HG03159 (cell line): ENCODE results near the gene SLFN5.
"Not testable (repeated sequence)": the region's sequence is repeated elsewhere in the genome, so short reads cannot be mapped to it uniquely, and the experiment has no call there.

Experiments
- ATAC-seq: cut with Tn5 transposase; IDR thresholded peaks from one replicate; pipeline ENCODE4 v1.9.1; 2021; ENCODE audit warnings: mild to moderate bottlenecking, moderate library complexity; ENCODE audit not compliant: unreplicated experiment

The SLFN5 gene

GRCh38 chr17:35241520-35241919, 1.4 kb upstream of the SLFN5 start:
- ATAC-seq: no peak

DNA sequence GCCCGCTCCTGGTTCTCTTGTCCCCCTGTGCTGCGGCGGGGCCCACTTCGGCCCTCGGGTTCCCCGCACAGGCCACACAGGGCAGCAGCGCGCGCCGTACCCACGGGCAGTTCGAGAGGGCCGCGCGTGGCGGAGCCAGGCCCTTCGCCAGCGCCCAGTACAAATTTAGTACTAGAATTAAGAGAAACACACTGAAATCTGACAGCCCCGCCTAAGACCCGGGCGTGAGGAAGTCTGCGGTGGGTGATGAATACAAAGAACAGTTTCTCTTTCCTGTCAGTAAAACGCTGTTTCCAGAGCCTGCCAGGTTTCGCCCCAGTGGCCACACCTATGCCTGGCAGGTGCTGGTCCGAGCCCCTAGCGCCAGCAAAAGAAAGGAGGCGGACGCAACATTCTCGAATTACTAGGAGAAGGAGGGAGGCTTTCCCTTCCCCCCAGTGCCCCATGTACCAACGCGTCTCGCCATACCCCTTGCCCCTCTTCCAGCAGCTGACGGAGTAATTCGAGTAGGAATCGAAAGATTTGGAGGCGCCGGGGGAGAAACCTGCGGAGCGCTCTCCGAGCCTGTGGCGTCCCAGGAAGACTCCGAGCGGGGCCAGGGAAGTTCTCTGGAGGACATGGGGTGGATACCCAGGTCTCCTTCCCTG, 591 bp upstream of the SLFN5 start:
- ATAC-seq: peak; percentile 78

- ATAC-seq: peak; percentile 10
Measured at GRCh38 chr17:35243561-35244340, 879 bp downstream of the SLFN5 start.

GRCh38 chr17:35244341-35245195, 1.7 kb downstream of the SLFN5 start:
- ATAC-seq: no peak

- no peak for ATAC-seq
Measured at GRCh38 chr17:35245196-35245486, 2.3 kb downstream of the SLFN5 start.

DNA sequence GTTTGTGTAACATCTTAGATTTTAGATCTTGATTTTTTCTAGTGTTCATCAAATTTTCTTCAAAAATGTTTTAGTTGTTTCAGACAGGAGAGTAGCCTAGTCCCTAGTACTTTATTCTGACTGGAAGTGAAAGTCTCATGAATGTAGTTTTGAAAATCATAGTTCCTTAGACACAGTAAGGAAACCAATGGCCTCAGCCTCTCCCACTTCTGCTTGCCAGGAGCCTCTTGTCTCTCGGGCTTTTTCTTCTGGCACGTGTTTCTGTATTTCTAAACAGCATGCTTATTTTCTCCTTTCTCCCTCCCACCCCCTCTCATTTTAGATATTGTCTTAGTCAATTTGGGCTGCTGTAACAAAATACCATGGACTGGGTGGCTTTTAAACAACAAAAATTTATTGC, 9.8 kb downstream of the SLFN5 start:
- ATAC-seq: no peak

- no peak for ATAC-seq
Measured at GRCh38 chr17:35254107-35254773, 11.4 kb downstream of the SLFN5 start.

DNA sequence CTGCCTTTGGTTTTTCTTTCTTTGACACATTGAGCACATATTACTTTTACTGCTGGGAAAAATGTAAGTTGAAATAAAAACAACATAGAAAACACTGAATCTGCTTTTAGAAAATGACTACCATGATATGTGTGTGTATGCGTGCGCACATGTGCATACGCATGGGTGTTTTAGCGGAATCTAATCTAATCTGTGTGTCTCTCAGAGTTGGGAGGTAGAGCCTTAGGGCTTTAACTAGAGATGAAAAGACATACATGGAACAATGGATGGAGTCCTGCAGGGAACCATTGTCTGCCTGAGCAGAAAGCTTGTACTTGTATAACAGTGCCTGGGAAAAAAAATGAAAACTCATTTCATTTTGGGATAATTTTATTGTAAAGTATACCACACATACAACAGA, 12.4 kb downstream of the SLFN5 start:
- ATAC-seq: no peak

GRCh38 chr17:35256629-35257028, 13.8 kb downstream of the SLFN5 start:
- no peak for ATAC-seq

DNA sequence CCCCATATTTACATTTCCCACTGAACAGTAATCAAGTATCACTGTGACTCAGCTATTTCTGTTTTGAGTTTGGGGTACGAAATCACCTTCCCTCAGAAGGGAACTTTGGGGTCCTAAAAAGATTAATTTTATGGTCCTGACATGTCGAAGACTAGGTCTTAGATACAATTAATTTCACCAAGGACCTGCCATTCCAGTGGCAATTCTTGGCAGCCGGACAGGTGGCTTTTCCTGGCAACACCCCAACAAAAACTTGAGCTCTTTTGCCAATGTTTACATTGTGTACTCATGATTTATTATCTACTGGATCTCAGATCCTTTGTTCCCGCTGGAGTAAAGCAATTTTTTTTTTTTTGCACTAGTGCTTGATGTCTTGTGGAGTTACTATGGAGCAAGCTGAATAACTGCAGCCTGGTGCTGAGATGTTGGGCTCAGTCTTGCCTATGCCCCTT, 14.4 kb downstream of the SLFN5 start:
- no peak for ATAC-seq

- no peak for ATAC-seq
Measured at GRCh38 chr17:35259001-35259400, 16.1 kb downstream of the SLFN5 start.

DNA sequence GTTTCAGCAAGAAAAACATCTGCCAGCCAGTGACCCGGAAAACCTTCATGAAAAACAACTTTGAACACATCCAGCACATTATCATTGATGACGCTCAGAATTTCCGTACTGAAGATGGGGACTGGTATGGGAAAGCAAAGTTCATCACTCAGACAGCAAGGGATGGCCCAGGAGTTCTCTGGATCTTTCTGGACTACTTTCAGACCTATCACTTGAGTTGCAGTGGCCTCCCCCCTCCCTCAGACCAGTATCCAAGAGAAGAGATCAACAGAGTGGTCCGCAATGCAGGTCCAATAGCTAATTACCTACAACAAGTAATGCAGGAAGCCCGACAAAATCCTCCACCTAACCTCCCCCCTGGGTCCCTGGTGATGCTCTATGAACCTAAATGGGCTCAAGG, 22.2 kb downstream of the SLFN5 start:
- no peak for ATAC-seq

GRCh38 chr17:35265566-35266141, 22.8 kb downstream of the SLFN5 start:
- no peak for ATAC-seq

DNA sequence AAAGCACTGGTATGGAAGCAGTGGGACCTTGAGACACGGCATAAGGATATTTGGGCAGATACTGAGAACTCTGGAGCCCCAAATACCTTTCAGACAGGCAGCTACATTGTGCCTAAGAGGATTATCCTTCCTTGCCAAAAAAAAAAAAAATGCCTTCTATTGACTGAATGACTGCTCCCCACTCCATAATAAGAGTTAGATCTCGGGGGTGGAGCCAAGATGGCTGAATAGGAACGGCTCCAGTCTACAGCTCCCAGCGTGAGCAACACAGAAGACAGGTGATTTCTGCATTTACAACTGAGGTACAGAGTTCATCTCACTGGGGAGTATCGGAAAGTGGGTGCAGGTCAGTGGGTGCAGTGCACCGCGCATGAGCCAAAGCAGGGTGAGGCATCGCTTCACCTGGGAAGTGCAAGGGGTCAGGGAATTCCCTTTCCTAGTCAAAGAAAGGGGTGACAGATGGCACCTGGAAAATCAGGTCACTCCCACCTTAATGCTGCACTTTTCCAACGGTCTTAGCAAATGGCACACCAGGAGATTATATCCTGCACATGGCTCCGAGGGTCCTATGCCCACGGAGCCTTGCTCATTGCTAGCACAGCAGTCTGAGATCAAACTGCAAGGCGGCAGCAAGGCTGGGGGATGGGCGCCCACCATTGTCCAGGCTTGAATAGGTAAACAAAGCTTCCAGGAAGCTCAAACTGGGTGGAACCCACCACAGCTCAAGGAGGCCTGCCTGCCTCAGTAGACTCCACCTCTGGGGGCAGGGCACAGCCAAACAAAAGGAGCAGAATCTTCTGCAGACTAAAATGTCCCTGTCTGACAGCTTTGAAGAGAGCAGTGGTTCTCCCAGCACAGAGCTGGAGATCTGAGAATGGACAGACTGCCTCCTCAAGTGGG, 31.5 kb downstream of the SLFN5 start:
- ATAC-seq: not testable (repeated sequence)

GRCh38 chr17:35278454-35278853, 35.6 kb downstream of the SLFN5 start:
- ATAC-seq: not testable (repeated sequence)

- ATAC-seq: not testable (repeated sequence)
Measured at GRCh38 chr17:35278876-35279275, 36.0 kb downstream of the SLFN5 start.

GRCh38 chr17:35283767-35284166, 40.9 kb downstream of the SLFN5 start:
- no peak for ATAC-seq

DNA sequence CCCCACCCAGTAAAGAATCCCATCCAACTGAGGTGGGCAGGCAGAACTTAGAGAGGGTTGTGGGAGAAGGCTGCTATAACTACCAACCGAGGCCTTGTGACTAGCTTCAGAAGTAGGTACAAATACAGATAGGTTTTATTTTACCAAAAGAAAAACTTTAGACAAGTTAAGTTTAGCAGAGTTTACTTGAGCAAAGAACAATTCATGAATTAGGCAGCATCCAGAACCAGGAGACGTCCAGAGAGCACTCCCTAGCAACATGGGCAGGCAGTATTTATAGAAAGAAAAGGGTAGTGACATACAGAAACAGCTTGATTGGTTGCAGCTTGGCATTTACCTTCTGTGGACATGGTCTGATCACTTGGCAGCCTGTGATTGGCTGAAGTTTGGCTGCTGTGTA, 42.1 kb downstream of the SLFN5 start:
- ATAC-seq: no peak

DNA sequence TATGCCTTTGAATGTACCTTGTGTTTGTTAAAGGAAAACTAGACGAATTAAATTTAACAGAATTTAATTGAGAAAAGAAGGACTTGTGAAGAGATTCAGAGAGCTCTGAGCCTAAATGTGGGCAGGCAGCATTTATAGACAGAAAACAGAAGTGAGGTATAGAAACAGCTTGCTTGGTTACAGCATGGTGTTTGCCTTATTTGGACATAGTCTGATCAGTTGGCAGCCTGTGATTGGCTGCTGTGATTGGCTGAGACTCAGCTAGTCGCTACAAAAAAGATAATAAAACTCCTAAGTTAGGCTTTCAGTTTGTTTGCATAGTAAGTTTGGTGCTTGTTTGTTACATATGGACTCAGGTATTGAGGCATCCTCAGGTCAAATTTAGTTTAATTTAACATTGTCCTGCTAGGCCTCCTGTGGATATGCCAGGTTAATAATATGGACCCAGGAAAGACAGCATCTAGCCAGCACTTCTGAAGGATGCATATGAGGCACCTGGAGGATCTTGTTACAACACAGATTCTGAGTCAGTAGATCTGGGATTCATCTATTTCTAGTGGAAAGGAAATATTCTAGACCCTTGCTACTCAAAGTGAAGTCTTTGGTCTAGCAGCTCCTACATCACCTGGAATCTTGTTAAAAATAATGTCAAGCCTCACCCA, 43.4 kb downstream of the SLFN5 start:
- no peak for ATAC-seq
